GM12878 (cell line): ENCODE measurements around the gene ITPR2. TPM values are rescaled to one million over a fixed set of nuclear protein-coding genes. Genes with fewer than 3 reads are reported as not detected.

Experiments
- ATAC-seq: fragments of 200-7000 bp; cut with Tn5 transposase; 3 replicates; pipeline ENCODE4 v1.9.1; 2020; ENCODE audit warnings: mild to moderate bottlenecking, moderate library complexity
- BruUV-seq: library from RNA; stranded (reverse); fragments of 400-500 nt; replicated peaks from 2 replicates; lab custom pipeline; 2021; lab: Mats Ljungman, UMichigan
- CTCF ChIA-PET: fragments of 300-600 bp; sonication (Branson Sonifier 250); formaldehyde crosslinking; extraction: SDS; loops from one replicate; lab custom pipeline; 2021; ENCODE audit warnings: inconsistent platforms; lab: Yijun Ruan, JAX
- POLR2A ChIA-PET: fragments of 350-600 bp; formaldehyde crosslinking; extraction: SDS; loops from one replicate; lab custom pipeline; 2021; ENCODE audit warnings: inconsistent platforms; lab: Charles Lee
- RAD21 ChIA-PET: fragments of 300-600 bp; sonication (Branson Sonifier 250); formaldehyde crosslinking; loops from one replicate; lab custom pipeline; 2023; ENCODE audit warnings: antibody characterized with exemption; ENCODE audit not compliant: unreplicated experiment; lab: Charles Lee
- SMC1A ChIA-PET: fragments of 300-600 bp; sonication (Branson Sonifier 250); formaldehyde crosslinking; loops from one replicate; lab custom pipeline; 2023; ENCODE audit not compliant: unreplicated experiment, uncharacterized antibody; lab: Charles Lee
- DNase-seq: peaks from one replicate; pipeline ENCODE4 v3.0.0-alpha.2; 2011; ENCODE audit warnings: low read depth, low spot score
- FAIRE-seq: peaks from 3 replicates; lab custom pipeline; 2011; peaks lifted over from hg19 to GRCh38; lab: Jason Lieb, UNC
- H2AFZ ChIP-seq: 2 replicates; pipeline ENCODE4 v1.6.0; 2011; ENCODE audit warnings: low read depth, low read length, control low read depth; ENCODE audit not compliant: control insufficient read depth
- H3K27ac ChIP-seq: 2 replicates; pipeline ENCODE4 v1.5.1; 2011; ENCODE audit warnings: control low read depth; ENCODE audit not compliant: control insufficient read depth, insufficient read depth
- H3K27me3 ChIP-seq, 2 experiments: replicated peaks in 1 of 2; 2 replicates each; pipeline versions ENCODE4 v1.6.0 to v1.6.1; 2011; ENCODE audit warnings: low read length in 1 of 2; ENCODE audit not compliant: control insufficient read depth in 2 of 2, insufficient read depth in 2 of 2
- H3K36me3 ChIP-seq, 2 experiments: 2 replicates each; pipeline ENCODE4 v1.5.1; 2011; ENCODE audit warnings: low read length in 1 of 2; ENCODE audit not compliant: control insufficient read depth in 2 of 2, insufficient read depth in 2 of 2
- H3K4me1 ChIP-seq: 2 replicates; pipeline ENCODE4 v1.6.1; 2011; ENCODE audit warnings: mild to moderate bottlenecking, low read length, moderate library complexity, mixed read lengths; ENCODE audit not compliant: control insufficient read depth, insufficient read depth
- H3K4me2 ChIP-seq: 2 replicates; pipeline ENCODE4 v1.6.0; 2011; ENCODE audit warnings: control low read depth; ENCODE audit not compliant: control insufficient read depth, insufficient read depth
- H3K4me3 ChIP-seq: fragments of 200-600 bp; sonication (generic); 2 replicates; pipeline ENCODE4 v1.5.1; 2016
- H3K79me2 ChIP-seq: 2 replicates; pipeline ENCODE4 v1.6.0; 2011; ENCODE audit warnings: low read length; ENCODE audit not compliant: control insufficient read depth, insufficient read depth
- H3K9ac ChIP-seq: 2 replicates; pipeline ENCODE4 v1.8.0; 2011; ENCODE audit warnings: low read length, control low read depth, mixed read lengths; ENCODE audit not compliant: control insufficient read depth, insufficient read depth
- H3K9me3 ChIP-seq: replicated peaks from 3 replicates; pipeline ENCODE4 v1.5.1; 2011; ENCODE audit warnings: mild to moderate bottlenecking, low read length; ENCODE audit not compliant: control insufficient read depth, insufficient read depth
- H4K20me1 ChIP-seq: 2 replicates; pipeline ENCODE4 v1.6.0; 2011; ENCODE audit not compliant: control insufficient read depth, insufficient read depth
- JUND ChIP-seq: IDR thresholded peaks from 2 replicates; pipeline ENCODE4 v1.6.1; 2012; ENCODE audit warnings: low read depth, mild to moderate bottlenecking, low read length, improper control_type of control experiment, moderate library complexity
- LARP7 ChIP-seq: fragments of 450-650 bp; IDR thresholded peaks from 2 replicates; pipeline ENCODE4 v1.6.1; 2017; ENCODE audit warnings: mild to moderate bottlenecking
- PBX3 ChIP-seq: IDR thresholded peaks from 2 replicates; pipeline ENCODE4 v1.6.1; 2011; ENCODE audit warnings: mild to moderate bottlenecking, low read depth, low read length, moderate library complexity; ENCODE audit not compliant: insufficient replicate concordance
- RAD21 ChIP-seq: IDR thresholded peaks from 2 replicates; pipeline ENCODE4 v1.6.1; 2011; ENCODE audit warnings: mild to moderate bottlenecking, low read depth, low read length, moderate library complexity; ENCODE audit not compliant: insufficient read depth
- RBBP5 ChIP-seq: fragments of 200-600 bp; sonication (generic); conservative IDR thresholded peaks from 2 replicates; pipeline ENCODE4 v1.6.1; 2016
- SUZ12 ChIP-seq: fragments of 200-600 bp; sonication (generic); IDR thresholded peaks from one replicate; pipeline ENCODE4 v1.6.1; 2018; ENCODE audit warnings: antibody characterized with exemption, mild to moderate bottlenecking; ENCODE audit not compliant: unreplicated experiment
- ZNF274 ChIP-seq: IDR thresholded peaks from one replicate; pipeline ENCODE4 v1.8.0; 2011; ENCODE audit not compliant: insufficient read length, insufficient read depth
- ZZZ3 ChIP-seq: IDR thresholded peaks from 2 replicates; pipeline ENCODE4 v1.6.1; 2011; ENCODE audit warnings: low read depth; ENCODE audit not compliant: control insufficient read depth, insufficient read length
- WGBS: methylation state at CpG from one replicate; pipeline ENCODE4 v1.1.6; 2016; ENCODE audit warnings: low lambda C conversion rate; ENCODE audit not compliant: insufficient replicate concordance, insufficient coverage; ENCODE audit errors: missing lambda C conversion rate; 5-methylcytosine and 5-hydroxymethylcytosine counted together
- in situ Hi-C: fragments of 300-500 bp; cut with MboI; formaldehyde crosslinking; loops from 9 replicates; pipeline ENCODE4 v1.14.3; 2018; ENCODE audit warnings: mixed read lengths
- intact Hi-C: fragments of 100-400 bp; cut with micrococcal nuclease; formaldehyde crosslinking; loops from one replicate; pipeline ENCODE4 v1.14.2; 2022; ENCODE audit not compliant: unreplicated experiment
- polyA plus RNA-seq, 11 experiments: library from polyadenylated mRNA; depleted of rRNA in 4 of 11; unstranded in 6 of 11; stranded (reverse) in 5 of 11; fragments of >200 nt; fragmentation: Nextera tagmentation in 4 of 11; fragmentation: Illumina TruSeq in 1 of 11; extraction: Ambion mirVana in 4 of 11; extraction: Trizol in 1 of 11; gene quantifications; 1 replicate in 1 of 11; 2 replicates in 10 of 11; pipeline versions ENCODE4 v1.2.1 to v1.2.3, GENCODE V29; 2011 to 2016; ENCODE audit warnings: inconsistent platforms in 2 of 11, missing spikeins in 2 of 11, low read depth in 1 of 11
- total RNA-seq, 4 experiments: library from RNA; depleted of rRNA in 3 of 4; stranded (reverse); fragments of >200 nt in 3 of 4; fragmentation: Illumina TruSeq in 1 of 4; extraction: Trizol in 1 of 4; gene quantifications; 2 replicates each; pipeline versions ENCODE4 v1.2.1 to v1.2.3, GENCODE V29; 2013 to 2021
- TF ChIP-seq, protein P1 (sequence below): IDR thresholded peaks from 2 replicates; pipeline ENCODE4 v1.6.1; 2011; ENCODE audit warnings: borderline replicate concordance, low read depth, mild to moderate bottlenecking, moderate library complexity, mixed read lengths, low read length; ENCODE audit not compliant: insufficient read depth; ENCODE audit errors: extremely low read length
- TF ChIP-seq, protein P2 (sequence below): fragments of 450-650 bp; IDR thresholded peaks from 2 replicates; pipeline ENCODE4 v1.6.1; 2017; ENCODE audit warnings: borderline replicate concordance

Gene ITPR2
- total and polyA plus RNA-seq, 10 of the 15 experiments (the other 5 are each of a cell fraction or from before 2014, with no cell fraction given) = 7.5 to 76.2 (median 47.1) TPM

- ATAC-seq = no peak
- Histone ChIP-seq H3K79me2 (no peaks in the 10 kb centered on the region), H3K27me3 (no peaks in the 10 kb centered on the region), H4K20me1 (no peaks in the 10 kb centered on the region), H3K27ac (no peak overlapping the region), H3K36me3 (peaks cover 0 to 2% of the 10 kb centered on the region in 2 experiments; a peak in 1 of 4 replicates), H3K4me3 (no peak overlapping the region), H3K9me3 (peaks cover 10% of the 10 kb centered on the region; the same call in 2 of the 3 replicates), H3K9ac (no peak overlapping the region), H3K4me1 (peaks cover 2% of the 10 kb centered on the region; the same call in 1 of the 2 replicates), H3K4me2 (no peak overlapping the region)
- ChIA-PET POLR2A (no interaction called here), RAD21 (interaction anchor here (0.7 kb wide), 1 partner anchor 50 kb away, joined by 3 read pairs; no protein-coding TSS in a partner anchor), SMC1A (interaction anchor here (0.7 to 3.7 kb wide), 8 partner anchors 9 to 457 kb away, joined by 3 to 18 read pairs (median 3); no protein-coding TSS in a partner anchor), CTCF (interaction anchor here (0.8 to 2.4 kb wide), 9 partner anchors 10 to 426 kb away, joined by 3 to 10 read pairs (median 4); no protein-coding TSS in a partner anchor)
- DNase-seq = no peak
- WGBS = 96% methylated on average over 9 of the region's 9 CpGs
- FAIRE-seq = no peak
- no TSS peak for BruUV-seq
- intact Hi-C loops (loop anchor here (5.0 kb wide), 1 partner anchor 91 kb away; no protein-coding TSS in a partner anchor), in situ Hi-C loops (no loop called here)
- TF ChIP-seq, protein P1, sequence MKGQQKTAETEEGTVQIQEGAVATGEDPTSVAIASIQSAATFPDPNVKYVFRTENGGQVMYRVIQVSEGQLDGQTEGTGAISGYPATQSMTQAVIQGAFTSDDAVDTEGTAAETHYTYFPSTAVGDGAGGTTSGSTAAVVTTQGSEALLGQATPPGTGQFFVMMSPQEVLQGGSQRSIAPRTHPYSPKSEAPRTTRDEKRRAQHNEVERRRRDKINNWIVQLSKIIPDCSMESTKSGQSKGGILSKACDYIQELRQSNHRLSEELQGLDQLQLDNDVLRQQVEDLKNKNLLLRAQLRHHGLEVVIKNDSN = no peak
- TF ChIP-seq ZNF274 (no peak), RAD21 (no peak), LARP7 (no peak), RBBP5 (no peak), PBX3 (no peak), SUZ12 (no peak), ZZZ3 (no peak), JUND (no peak)
- TF ChIP-seq, protein P2, sequence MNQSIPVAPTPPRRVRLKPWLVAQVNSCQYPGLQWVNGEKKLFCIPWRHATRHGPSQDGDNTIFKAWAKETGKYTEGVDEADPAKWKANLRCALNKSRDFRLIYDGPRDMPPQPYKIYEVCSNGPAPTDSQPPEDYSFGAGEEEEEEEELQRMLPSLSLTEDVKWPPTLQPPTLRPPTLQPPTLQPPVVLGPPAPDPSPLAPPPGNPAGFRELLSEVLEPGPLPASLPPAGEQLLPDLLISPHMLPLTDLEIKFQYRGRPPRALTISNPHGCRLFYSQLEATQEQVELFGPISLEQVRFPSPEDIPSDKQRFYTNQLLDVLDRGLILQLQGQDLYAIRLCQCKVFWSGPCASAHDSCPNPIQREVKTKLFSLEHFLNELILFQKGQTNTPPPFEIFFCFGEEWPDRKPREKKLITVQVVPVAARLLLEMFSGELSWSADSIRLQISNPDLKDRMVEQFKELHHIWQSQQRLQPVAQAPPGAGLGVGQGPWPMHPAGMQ = no peak
- TF ChIP-seq, all 136 proteins: peak for 0
- H2AFZ ChIP-seq = no peak overlapping the region
These were observed 309.3 kb downstream of the ITPR2 start for GRCh38 chr12:26523708-26524150.
